Vagina (tissue), 2 donors: ENCODE data around the gene TEAD2.

Experiments
- CTCF ChIP-seq, 3 experiments: fragments of 450-650 bp in 2 of 3; fragments of 200-600 bp in 1 of 3; sonication (generic) in 1 of 3; IDR thresholded peaks; one replicate each; pipeline ENCODE4 v1.5.1; 2017 to 2019; ENCODE audit warnings: antibody characterized with exemption in 3 of 3, mild to moderate bottlenecking in 2 of 3, moderate library complexity in 2 of 3
- POLR2A ChIP-seq, 2 donors: fragments of 450-650 bp; IDR thresholded peaks; one replicate each; pipeline ENCODE4 v1.6.1; 2017; ENCODE audit warnings: antibody characterized with exemption in 2 of 2, mild to moderate bottlenecking in 2 of 2, moderate library complexity in 2 of 2

GRCh38 chr19:49389406-49389805 lies 27.2 kb upstream of the TEAD2 start:
- TF ChIP-seq POLR2A (IDR thresholded peaks at IDR 0.05) (no peak), CTCF (IDR thresholded peaks at IDR 0.05) (no peak)
